Measurements from ENCODE around the gene RGS9.
"Not testable (repeated sequence)": the region's sequence is repeated elsewhere in the genome, so short reads cannot be mapped to it uniquely, and the experiment has no call there.

Gene RGS9

GRCh38 chr17:65156185-65156834, 19.1 kb downstream of the RGS9 start:
- no peak for DNase-seq (ENCODE audit: low read depth in 2 of 2)

- DNase-seq (ENCODE audit: low read depth in 2 of 2) = no peak
Observed at GRCh38 chr17:65156835-65157565, 19.8 kb downstream of the RGS9 start.

GRCh38 chr17:65158041-65158440, 20.9 kb downstream of the RGS9 start:
- DNase-seq (ENCODE audit: low read depth in 2 of 2) = no peak

- no peak for DNase-seq (ENCODE audit: low read depth in 2 of 2)
Observed at GRCh38 chr17:65158622-65159021, 21.5 kb downstream of the RGS9 start.

GRCh38 chr17:65160516-65160915, 23.3 kb downstream of the RGS9 start:
- no peak for DNase-seq (ENCODE audit: low read depth in 2 of 2)

GRCh38 chr17:65163990-65164495, 26.9 kb downstream of the RGS9 start:
- no peak for DNase-seq (ENCODE audit: low read depth in 2 of 2)

GRCh38 chr17:65166787-65167186, 29.6 kb downstream of the RGS9 start:
- DNase-seq (ENCODE audit: low read depth in 2 of 2) = no peak

- no peak for DNase-seq (ENCODE audit: low read depth in 2 of 2)
Observed at GRCh38 chr17:65167566-65167965, 30.4 kb downstream of the RGS9 start.

GRCh38 chr17:65169691-65170090, 32.5 kb downstream of the RGS9 start:
- DNase-seq (ENCODE audit: low read depth in 2 of 2) = no peak

- no peak for DNase-seq (ENCODE audit: low read depth in 2 of 2)
Observed at GRCh38 chr17:65170839-65171238, 33.7 kb downstream of the RGS9 start.

GRCh38 chr17:65171752-65172151, 34.6 kb downstream of the RGS9 start:
- DNase-seq (ENCODE audit: low read depth in 2 of 2) = no peak

- DNase-seq (ENCODE audit: low read depth in 2 of 2) = no peak
Observed at GRCh38 chr17:65172496-65173136, 35.4 kb downstream of the RGS9 start.

GRCh38 chr17:65173284-65173793, 36.2 kb downstream of the RGS9 start:
- DNase-seq (ENCODE audit: low read depth in 2 of 2) = peak in 1 of 2 donors; percentile 60

- DNase-seq (ENCODE audit: low read depth in 2 of 2) = no peak
Observed at GRCh38 chr17:65173976-65174683, 37.0 kb downstream of the RGS9 start.

- no peak for DNase-seq (ENCODE audit: low read depth in 2 of 2)
Observed at GRCh38 chr17:65174974-65175373, 37.8 kb downstream of the RGS9 start.

- DNase-seq (ENCODE audit: low read depth in 2 of 2) = no peak
Observed at GRCh38 chr17:65175952-65176351, 38.8 kb downstream of the RGS9 start.

GRCh38 chr17:65176646-65177409, 39.7 kb downstream of the RGS9 start:
- no peak for DNase-seq (ENCODE audit: low read depth in 2 of 2)

- no peak for DNase-seq (ENCODE audit: low read depth in 2 of 2)
Observed at GRCh38 chr17:65177901-65178300, 40.7 kb downstream of the RGS9 start.

GRCh38 chr17:65180276-65180675, 43.1 kb downstream of the RGS9 start:
- not testable (repeated sequence) for DNase-seq (ENCODE audit: low read depth in 2 of 2)

GRCh38 chr17:65180752-65181236, 43.6 kb downstream of the RGS9 start:
- DNase-seq (ENCODE audit: low read depth in 2 of 2) = not testable (repeated sequence)
